Upper lobe of left lung (tissue), 4 donors: Measurements from ENCODE around the gene NOL6.
"Not testable (repeated sequence)": the region's sequence is repeated elsewhere in the genome, so short reads cannot be mapped to it uniquely, and the experiment has no call there.

Experiments
- CTCF ChIP-seq, 6 experiments: fragments of 450-650 bp in 4 of 6; fragments of 200-600 bp in 2 of 6; sonication (generic) in 2 of 6; IDR thresholded peaks; one replicate each; pipeline ENCODE4 v1.5.1; 2016 to 2019; ENCODE audit warnings: antibody characterized with exemption in 6 of 6
- POLR2A ChIP-seq, 4 donors: fragments of 450-650 bp; IDR thresholded peaks; one replicate each; pipeline ENCODE4 v1.5.1; 2016 to 2017; ENCODE audit warnings: antibody characterized with exemption in 4 of 4, mild to moderate bottlenecking in 2 of 4
- POLR2AphosphoS5 ChIP-seq, 2 donors: sonication (generic); formaldehyde crosslinking; IDR thresholded peaks; one replicate each; pipeline ENCODE4 v1.5.1; 2017; ENCODE audit warnings: antibody characterized with exemption in 2 of 2

DNA sequence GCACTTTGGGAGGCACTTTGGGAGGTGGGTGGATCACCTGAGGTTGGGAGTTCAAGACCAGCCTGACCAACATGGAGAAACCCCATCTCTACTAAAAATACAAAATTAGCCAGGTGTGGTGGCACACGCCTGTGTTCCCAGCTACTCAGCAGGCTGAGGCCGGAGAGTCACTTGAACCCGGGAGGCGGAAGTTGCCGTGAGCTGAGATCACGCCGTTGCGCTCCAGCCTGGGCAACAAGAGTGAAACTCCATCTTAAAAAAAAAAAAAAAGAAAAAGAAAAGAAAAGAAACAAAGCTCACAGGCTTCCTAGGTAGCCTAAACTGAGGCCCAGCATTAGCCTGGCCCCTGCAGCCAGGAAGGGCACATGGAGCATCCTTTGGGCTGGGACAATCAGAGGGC, 18.3 kb downstream of the NOL6 start:
- TF ChIP-seq CTCF, POLR2A, POLR2AphosphoS5 (IDR thresholded peaks at IDR 0.05): not testable (repeated sequence)
